ENCODE results near the gene CTPS1. TPM values are rescaled to one million over a fixed set of nuclear protein-coding genes. Genes with fewer than 3 reads are reported as not detected.

Gene CTPS1
- total and polyA plus RNA-seq, 2 of the 13 experiments (the other 11 are each of a cell fraction or from before 2014, with no cell fraction given), result 9.6 to 42.8 TPM

GRCh38 chr1:40973912-40974311, 5.6 kb upstream of the CTPS1 start (continued):
- TF ChIP-seq ZNF292 (CRISPR knock-in tag; IDR thresholded peaks at IDR 0.05; ENCODE audit: borderline replicate concordance, low read depth) (no peak), ZSCAN30 (CRISPR knock-in tag; IDR thresholded peaks at IDR 0.05) (no peak), SIN3B (IDR thresholded peaks at IDR 0.05; ENCODE audit: low read length) (no peak), ZNF326 (CRISPR knock-in tag; IDR thresholded peaks at IDR 0.05; ENCODE audit: borderline replicate concordance) (no peak), ZSCAN9 (CRISPR knock-in tag; IDR thresholded peaks at IDR 0.05; ENCODE audit: borderline replicate concordance) (no peak)

GRCh38 chr1:40974945-40975344, 4.6 kb upstream of the CTPS1 start:
- ChIA-PET CTCF (ENCODE audit: low intra/inter-chr PET ratio, low total read pairs) (no interaction called here), POLR2A (interaction anchor here (0.6 kb wide), 1 partner anchor 112 kb away, joined by 3 read pairs; the partner anchor contains the start of gene CITED4)
- Histone ChIP-seq H3K4me3 (replicated peaks in 1 of 3; ENCODE audit: insufficient read depth in 1 of 3, low read depth in 2 of 3, low read length in 3 of 3) (no peak overlapping the region), H3K9me3 (ENCODE audit: low read length) (no peaks in the 10 kb centered on the region), H3K79me2 (ENCODE audit: insufficient read depth, low read length) (no peaks in the 10 kb centered on the region), H3K27ac (ENCODE audit: extremely low read length, insufficient read depth, low read length) (no peak overlapping the region), H3K4me1 (ENCODE audit: insufficient read depth, low read length) (peaks cover 5% of the 10 kb centered on the region; the same call in 1 of the 2 replicates), H3K36me3 (replicated peaks in 1 of 2; ENCODE audit: control insufficient read depth in 1 of 2, insufficient read depth in 2 of 2, low read length in 2 of 2) (no peaks in the 10 kb centered on the region), H3K27me3 (ENCODE audit: control insufficient read depth in 1 of 2, insufficient read depth in 2 of 2, low read length in 2 of 2) (peaks cover 0 to 6% of the 10 kb centered on the region in 2 experiments; a peak in 1 of 5 replicates), H4K20me1 (ENCODE audit: insufficient read depth, low read length) (no peaks in the 10 kb centered on the region), H3K9ac (ENCODE audit: insufficient read depth, low read depth, low read length) (no peak overlapping the region), H2AFZ (ENCODE audit: low read length) (no peak overlapping the region), H3K4me2 (ENCODE audit: low read depth, low read length) (no peak overlapping the region)
- DNase-seq (ENCODE audit: low spot score), result no peak
- no TSS peak for BruUV-seq (replicated peaks)
- FAIRE-seq, result no peak
- ATAC-seq, result no peak
- intact Hi-C loops (cut with micrococcal nuclease; ENCODE audit: unreplicated experiment), result no loop called here
- TF ChIP-seq ZNF850 (CRISPR knock-in tag; conservative IDR thresholded peaks at IDR 0.05), result no peak
- TF ChIP-seq ZNF343 (CRISPR knock-in tag; IDR thresholded peaks at IDR 0.05), result no peak
- TF ChIP-seq MLLT10 (CRISPR knock-in tag; IDR thresholded peaks at IDR 0.05), result no peak
- TF ChIP-seq HNRNPL (IDR thresholded peaks at IDR 0.05; ENCODE audit: low read depth, low read length), result no peak
- no peak for TF ChIP-seq THAP7 (CRISPR knock-in tag; IDR thresholded peaks at IDR 0.05)
- no peak for TF ChIP-seq SCMH1 (CRISPR knock-in tag; IDR thresholded peaks at IDR 0.05; ENCODE audit: borderline replicate concordance)
- no peak for TF ChIP-seq ARHGAP35 (CRISPR knock-in tag; IDR thresholded peaks at IDR 0.05; ENCODE audit: borderline replicate concordance)
- TF ChIP-seq RFX5 (IDR thresholded peaks at IDR 0.05; ENCODE audit: low read depth, low read length), result no peak
- no peak for TF ChIP-seq ZNF207 (IDR thresholded peaks at IDR 0.05; ENCODE audit: borderline replicate concordance)
- no peak for TF ChIP-seq THAP9 (CRISPR knock-in tag; IDR thresholded peaks at IDR 0.05; ENCODE audit: borderline replicate concordance)
- no peak for TF ChIP-seq ZNF709 (CRISPR knock-in tag; IDR thresholded peaks at IDR 0.05)
- no peak for TF ChIP-seq HNF4A (CRISPR knock-in tag; IDR thresholded peaks at IDR 0.05)
- in situ Hi-C loops (cut with HindIII; ENCODE audit: extremely low pct_ligation_motif_present, low pct_unique_long_range_greater_than_20kb), result no loop called here
- WGBS (ENCODE audit: low lambda C conversion rate), result 40% methylated on average over 9 of the region's 9 CpGs
